NCI-H1092 treated with DMSO at 0.1 percent for 48 hours (cell line): ENCODE results near the gene GBF1.
A peak's percentile ranks its signal among the peaks of the same experiment; 100 is the strongest.
"Not testable (repeated sequence)": the region's sequence is repeated elsewhere in the genome, so short reads cannot be mapped to it uniquely, and the experiment has no call there.

Experiments
- DNase-seq: peaks from one replicate; lab custom pipeline; 2025; lab: John Stamatoyannopoulos, UW

The GBF1 gene

DNA sequence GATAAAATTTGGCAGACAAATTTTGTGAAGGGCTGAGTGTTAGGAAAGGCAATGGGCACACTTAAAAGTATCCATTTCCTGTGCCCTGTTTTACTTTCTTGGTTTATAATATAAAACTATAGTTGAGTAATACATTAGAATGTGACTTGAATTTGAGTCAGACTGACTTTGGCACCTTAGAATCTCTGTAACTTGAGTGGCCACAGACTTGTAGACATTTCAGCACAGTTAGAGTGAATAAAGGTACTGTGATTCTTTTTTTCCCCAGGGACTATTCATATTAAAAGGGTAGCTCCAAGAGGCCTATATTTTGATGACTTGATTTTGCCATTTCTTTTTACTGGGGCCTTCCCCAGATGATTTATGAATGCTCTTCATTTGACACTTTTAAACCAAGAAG, 22.4 kb downstream of the GBF1 start:
- DNase-seq = no peak

DNA sequence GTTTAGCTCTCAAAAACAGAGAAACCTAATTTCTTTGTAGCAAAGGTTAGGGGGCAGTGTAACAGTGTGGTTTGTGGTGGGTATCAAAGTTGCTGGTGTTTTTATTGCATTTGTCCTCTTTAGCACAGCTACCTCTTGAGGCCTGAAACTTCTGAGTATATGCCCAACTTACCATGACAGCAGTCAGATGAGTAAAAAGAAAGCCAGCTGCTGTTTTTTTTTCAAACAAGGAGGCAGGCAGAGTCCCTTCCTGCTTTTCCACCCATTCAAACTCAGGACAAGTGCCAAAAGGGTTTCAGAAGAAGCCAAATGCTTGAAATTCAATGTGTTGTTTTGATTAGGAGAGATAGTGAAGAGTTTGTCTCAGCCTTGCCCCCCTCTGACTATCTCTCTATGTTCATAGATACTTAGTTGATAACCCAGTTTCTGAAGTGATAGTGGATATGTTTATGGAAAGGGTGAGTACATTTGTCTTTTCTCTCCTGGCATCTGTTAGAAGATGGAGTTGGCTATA, 23.1 kb downstream of the GBF1 start:
- no peak for DNase-seq

DNA sequence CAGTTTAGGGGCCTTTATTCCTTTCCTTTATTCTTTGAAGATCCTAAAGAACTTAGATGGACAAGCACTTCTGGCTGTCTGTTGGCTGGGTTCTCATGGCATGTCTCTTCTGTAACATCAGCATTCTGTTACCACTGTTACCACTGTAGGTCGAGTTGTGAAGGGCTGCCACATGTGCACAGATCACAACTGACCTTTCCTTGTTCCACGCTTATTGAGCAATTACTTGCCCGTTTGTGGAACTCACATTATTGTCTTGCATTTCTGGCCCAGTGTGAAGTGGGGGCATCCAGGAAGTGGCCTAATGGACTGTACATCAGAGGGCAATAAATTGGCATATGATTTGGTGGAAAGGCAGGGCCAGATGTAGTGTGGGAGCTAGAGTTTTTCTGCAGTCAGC, 23.7 kb downstream of the GBF1 start:
- DNase-seq = no peak

DNA sequence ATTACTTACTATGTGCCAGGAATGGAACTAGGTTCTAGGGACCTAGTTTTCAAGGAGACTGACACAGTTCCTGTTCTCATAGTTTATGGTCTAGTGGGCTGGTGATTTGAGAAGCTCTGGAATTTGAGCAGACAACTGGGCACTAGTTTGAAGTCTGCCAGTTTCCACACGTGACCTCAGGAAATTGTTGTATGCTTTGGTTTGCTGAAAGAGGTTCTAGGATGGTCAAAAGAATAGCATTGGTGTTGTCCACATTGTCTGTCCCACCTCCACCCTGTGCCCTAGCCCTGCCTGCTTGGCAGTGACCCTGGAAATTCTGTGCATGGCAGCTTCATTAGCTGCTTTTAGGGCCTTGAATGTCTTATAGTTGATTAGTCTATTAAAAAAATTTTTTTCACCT, 28.7 kb downstream of the GBF1 start:
- DNase-seq = no peak

DNA sequence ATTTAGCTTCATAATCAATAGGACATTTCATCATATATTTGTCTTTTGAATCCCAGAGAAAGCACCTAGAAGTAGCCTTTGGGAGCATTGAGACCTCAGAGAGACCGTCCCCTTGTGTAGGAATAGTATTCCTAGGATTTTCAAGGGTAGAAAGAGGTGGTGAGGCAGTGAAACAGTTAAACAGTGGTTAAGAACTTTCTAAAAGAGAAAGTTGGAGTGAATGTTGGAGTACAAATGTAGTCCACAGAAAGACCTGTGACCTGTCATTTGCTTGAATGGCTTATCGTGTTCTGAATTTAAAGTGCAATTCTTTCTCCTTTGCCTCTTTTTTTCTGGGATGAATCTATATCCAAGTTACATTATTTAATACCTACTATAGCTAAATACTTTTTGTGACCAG, 30.0 kb downstream of the GBF1 start:
- no peak for DNase-seq

DNA sequence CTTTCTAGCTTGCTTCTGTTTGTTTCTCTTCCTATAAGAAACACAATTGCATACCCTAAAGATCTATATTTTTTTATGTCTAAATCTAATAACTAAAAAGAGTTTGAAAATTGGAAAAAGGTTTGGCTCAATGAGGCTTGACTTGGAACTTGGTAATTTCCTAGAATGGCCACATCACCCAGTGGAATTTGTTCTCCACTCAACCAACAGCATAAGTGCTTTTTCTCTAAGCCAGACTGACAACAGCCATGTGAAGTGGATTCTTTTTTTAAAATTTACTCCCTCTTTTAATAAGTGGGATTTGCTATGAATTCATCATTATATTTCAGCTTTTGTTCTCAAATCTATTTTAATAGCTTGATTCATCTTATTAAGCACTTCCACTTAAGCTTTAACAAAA, 33.8 kb downstream of the GBF1 start:
- no peak for DNase-seq

DNA sequence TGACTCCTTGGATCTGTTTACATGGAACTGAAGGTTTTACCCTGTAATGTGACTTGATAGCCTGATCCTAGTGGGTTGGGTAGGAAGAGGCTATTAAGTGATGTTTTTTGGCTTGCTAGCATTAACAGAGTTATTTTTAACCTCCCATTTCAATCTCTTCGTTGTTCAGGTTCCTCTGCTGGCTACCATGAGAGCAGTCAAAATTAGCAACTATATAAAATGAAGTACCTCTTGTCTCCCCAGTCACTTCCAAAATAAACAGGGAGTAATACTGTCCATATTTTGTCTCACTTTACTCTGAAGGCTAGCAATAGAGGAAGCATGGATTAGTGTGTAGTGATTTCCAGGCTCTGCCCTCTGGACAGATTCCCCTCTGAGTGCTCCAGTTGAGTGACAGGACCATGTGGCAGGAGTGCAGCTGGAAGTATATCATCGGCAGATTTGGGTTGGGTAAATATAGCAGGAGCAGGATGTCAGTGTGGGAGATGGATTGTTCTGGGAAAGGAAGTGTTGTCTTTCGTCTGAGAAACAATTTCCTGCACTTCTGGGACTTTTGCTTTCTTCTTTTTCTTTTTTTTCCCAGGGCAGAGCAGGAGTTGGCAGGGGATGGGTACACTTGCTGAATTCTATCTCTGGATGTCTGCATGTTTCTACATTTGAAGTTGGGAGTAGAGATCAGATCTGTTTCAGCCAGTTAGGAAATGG, 35.2 kb downstream of the GBF1 start:
- peak; percentile 53 for DNase-seq

DNA sequence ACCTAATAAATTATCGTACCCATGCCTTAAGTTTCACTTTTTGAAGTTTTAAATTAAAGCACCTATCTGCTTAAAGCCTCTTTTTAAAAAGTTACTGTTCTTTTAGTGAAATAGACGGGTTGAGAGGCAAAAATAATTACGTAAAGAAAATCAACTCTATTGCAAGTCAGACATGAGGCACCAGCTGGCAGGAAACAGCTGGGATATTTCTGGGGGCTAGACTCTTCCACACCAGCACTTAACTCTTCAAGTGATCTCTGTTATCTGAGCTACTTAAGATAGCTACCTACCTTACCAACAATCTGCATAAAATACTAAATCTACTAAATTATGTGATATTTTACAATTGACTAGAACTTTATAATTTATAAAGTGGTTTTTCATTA, 35.8 kb downstream of the GBF1 start:
- no peak for DNase-seq

DNA sequence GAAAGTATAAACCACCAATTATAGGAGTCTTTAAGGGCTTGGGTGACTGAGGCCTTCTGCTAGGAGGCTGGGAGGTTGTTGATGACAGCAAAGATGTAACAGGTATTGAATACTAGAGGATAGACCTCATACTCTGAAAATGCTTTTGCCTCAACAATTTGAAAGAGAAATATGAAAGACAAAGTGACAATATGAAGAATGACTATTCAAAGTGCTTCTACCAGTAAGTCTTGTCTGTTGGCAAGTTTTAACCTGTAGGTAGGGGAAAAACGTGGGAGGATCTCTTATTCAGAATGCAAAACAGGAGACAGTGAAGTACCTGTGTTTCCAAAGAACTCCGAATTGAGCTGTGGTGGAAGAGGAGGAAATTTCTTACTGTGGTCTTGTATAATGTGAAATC, 38.2 kb downstream of the GBF1 start:
- DNase-seq = no peak

DNA sequence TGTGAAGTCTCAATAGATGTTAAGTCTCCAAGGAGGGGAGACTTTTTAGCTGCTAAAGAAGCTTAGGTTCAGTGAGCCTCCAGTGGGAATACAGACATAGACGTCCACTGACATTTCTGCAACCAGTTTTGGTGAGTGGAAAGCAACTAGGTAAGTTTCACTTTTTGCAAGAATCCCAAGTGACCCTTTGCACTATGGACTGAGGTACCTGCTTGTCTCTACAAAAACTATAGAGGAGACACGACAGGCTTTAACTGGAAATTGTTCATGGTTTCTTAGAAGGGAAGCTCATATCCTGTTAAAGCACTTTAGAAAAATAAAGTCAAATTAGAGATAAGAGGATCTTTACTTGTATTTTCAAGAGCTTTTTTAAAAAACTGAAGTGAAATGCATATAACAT, 38.6 kb downstream of the GBF1 start:
- DNase-seq = no peak

DNA sequence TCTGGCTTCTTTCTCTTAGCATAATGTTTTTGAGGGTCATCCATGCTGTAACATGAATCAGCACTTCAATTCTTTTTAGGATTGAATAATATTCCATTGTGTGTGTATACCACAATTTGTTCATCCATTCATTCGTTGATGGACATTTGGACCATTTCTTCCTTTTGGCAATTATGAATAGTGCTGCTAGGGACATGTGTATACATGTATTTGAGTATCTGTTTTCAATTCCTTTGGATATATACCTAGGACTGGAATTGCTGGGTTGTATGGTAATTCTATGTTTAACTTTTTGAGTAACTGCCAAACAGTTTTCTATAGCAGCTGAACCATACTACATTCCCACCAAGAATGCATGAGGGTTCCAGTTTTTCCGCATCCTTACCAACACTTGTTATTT, 39.2 kb downstream of the GBF1 start:
- no peak for DNase-seq

DNA sequence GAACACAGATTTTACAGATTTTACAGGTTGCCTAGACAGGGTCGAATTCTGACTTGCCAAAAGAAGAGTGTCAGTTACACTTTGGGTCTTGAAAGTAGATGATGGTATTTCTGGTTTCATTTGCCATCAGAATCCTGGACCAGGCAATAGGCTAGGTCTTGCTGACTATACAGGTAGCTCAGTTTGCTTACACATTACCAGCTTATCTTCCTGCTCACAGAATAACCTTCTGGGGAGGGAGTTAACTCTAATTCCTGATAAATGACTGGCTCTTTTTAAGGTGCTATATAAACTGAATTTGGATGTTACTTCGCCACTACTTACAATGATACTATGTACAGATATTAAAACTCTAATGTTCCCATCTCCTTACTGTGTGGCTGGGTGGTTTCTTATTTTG, 39.8 kb downstream of the GBF1 start:
- DNase-seq = no peak

DNA sequence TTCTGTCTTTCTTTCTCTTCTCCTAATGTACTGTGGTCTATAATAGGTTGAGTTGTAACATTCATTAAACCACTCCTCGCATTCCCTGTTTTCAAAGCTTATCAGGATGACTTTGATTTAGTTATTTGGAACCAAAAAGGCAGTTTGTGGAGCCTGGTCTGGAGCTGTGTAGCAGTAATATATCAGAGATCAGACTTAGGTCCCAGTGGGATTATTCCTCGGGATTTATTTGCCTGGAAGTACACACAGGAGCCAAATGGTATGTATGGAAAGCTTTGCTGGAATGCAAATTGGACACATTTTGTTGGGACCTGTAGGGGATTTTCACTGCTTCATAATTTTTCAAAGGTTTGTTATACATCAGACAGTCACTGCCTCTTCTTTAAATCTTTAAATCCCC, 40.9 kb downstream of the GBF1 start:
- DNase-seq = no peak

DNA sequence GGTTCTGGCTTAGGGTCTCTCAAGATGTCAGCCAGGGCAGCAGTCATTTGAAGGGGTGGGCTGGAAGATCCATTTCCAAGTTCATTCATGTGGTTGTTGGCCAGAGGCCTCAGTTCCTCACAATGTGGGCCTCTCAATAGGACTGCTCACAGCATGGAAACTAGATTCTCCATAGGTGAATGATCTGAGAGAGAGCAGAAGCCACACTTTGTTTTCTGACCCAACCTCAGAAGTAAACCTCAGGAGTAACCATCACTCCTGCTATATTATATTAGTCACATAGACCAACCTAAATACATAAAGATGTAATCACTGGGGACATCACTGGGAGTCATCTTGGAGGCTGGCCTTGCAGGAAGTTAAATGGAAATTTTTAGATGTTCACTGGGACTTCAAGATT, 42.2 kb downstream of the GBF1 start:
- DNase-seq = no peak

DNA sequence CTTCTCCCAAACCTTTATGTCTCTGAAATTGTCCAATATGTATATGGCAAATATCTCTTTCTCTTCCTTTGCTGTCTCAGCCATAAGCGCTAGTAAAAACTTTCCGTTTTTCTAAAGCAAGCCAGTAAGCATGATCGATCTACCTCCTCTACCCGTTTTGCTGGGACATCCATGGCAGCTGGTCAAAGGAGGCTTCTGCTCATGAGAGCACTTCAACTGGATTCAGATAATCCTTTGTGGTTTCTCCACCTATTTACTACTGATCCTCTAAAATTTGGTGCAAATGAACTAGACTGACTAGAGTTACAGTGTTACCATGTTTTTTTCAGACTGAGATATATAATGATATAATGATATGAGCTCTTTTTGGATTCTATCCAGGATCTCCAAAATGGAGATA, 42.7 kb downstream of the GBF1 start:
- no peak for DNase-seq

DNA sequence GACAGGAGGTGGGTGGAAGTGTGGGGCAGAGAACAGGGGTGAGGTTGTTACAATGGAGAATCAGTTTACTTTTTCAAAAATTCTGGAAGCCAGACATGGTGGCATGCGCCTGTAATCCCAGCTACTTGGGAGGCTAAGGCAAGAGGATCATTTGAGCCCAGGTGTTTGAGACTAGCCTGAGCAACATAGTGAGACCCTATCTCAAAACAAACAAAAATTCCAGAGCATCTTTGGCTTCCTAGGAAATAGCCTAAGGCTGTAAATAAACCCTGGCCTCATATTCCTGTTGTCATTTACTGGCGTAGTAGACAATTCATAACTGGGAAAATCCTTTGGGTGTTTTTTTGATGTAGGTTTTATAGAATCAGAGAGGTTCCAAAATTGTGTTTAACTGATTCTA, 44.0 kb downstream of the GBF1 start:
- no peak for DNase-seq

DNA sequence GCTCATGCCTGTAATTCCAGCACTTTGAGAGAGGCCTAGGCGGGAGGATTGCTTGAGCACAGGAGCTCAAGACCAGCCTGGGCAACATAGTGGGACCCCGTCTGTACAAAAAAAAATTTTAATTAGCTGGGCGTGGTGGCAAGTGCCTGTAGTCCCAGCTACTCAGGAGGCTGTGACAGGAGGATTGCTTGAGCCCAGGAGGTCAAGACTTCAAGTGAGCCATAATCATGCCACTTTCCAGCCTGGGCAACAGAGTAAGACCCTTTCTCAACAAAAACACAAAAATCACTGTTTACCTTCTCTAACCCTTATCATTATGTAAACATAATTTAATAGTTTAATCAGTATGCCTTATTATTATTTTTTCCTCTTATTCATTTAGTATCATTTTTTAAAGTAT, 44.5 kb downstream of the GBF1 start:
- no peak for DNase-seq

DNA sequence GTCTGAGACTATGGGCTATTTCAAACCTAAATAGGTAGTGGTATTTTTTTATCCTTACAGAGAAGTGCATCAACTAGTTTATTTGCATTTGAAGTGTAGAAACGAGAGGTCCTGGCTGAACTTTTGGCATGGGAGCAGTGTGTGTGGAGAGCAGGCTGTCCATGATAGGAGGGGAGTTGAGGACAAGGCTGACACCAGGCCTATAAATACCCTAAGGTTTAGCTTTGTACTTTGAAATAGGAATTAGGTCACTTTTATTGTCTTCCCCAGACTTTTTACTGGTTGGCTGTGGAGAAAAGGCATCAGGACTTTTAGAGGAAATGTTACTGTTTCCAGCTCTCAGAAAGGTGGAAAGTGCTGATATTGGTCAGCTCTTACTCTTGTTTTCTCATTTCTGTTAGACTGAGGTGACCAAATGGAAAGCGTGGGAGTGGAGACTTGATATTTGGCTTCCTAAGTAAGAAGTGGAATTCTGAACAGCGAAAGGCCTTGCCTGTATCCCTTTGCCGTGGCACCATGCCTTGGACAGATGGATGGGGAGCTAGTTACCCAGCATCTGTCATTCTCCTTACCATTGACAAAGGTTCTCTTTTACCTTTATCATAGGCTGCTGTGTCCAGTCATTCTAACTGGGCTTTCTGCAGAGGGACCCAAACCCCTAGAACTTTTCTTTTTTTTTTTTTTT, 46.0 kb downstream of the GBF1 start:
- no peak for DNase-seq

DNA sequence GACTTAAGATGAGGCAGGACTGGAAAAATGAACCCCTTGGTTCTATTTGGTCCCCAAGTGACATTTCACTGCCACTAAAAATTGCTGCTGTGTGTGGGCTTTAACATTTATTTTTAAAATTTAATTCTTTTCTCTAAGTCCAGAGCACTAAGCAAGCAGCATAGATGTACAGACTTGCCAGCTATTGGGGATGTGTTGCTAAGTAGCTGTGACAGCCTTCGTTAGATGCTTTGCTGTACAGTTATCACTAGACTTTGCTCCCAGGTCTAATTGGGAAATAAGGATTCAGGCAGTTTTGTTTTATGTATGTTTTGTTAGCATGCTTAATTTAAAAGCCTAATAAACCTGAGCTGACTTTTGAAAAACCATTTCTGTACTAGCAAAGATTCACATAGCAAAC, 51.8 kb downstream of the GBF1 start:
- DNase-seq = no peak

DNA sequence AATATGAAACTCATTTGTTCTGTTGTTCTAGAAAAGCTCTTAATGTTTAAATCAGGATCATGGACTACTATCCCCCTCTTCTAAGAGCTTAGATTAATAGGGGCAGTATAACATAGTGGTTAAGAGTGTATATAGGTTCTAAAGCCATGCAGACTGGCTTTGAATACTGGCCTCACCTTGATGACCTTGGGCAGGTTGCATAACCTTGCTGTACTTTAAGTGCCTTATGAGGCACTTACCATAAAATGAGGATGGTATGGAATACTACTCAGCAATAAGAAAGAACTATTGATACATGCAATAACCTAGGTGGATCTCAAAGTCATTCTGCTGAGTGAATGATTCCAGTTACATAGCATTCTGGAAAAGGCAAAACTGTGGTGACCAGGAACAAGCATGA, 53.6 kb downstream of the GBF1 start:
- DNase-seq = no peak

DNA sequence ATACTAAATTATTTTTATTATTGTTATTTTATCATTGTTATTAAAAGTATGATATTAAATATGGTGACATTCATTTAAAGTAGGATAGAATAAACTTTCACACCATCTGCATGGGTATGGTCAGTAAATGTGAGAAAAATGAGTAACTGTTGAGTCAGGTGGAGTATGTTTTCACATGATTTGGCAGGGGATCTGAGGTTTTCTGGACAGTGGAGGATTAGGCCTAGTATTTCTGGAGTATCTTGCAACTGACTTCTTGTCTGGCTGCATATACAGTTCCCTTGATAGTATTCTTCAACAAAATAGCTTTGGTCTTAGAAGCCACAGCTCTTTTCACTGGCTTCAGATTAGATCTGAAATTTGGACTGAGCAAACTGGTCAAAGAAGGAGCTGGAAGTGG, 54.5 kb downstream of the GBF1 start:
- DNase-seq = no peak

DNA sequence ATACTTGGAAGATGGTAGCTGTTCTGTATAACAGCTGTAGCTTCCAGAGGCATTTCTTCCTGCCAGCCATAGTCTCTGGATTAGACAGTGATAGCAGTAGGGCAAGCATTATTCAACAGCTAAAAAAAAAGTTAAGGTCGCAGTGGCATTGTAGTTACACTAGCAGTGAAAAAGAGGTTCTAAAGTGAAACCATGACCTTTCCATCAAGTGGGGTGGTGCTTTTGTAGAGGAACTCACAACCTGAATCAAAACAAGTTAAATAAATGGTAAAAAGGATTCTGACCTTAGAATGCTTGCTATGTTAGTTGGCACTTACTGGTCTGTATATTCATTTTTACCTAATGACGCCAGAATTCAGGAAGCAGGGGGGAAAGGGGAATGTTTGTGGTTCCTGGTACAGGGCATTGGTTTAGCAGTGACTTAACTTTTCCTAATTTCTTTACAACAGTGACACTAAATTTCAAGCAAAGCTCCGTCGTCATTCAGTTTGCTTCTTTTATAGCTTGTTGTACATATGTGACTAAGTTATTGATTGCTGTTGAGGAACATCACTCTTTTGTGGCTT, 55.0 kb downstream of the GBF1 start:
- DNase-seq = no peak

DNA sequence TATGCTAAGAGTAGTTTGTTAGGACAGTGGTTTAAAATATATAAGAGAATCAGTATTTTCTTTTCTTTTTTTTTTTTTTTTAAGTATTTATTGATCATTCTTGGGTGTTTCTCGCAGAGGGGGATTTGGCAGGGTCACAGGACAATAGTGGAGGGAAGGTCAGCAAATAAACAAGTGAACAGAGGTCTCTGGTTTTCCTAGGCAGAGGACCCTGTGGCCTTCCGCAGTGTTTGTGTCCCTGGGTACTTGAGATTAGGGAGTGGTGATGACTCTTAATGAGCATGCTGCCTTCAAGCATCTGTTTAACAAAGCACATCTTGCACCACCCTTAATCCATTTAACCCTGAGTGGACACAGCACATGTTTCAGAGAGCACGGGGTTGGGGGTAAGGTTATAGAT, 55.6 kb downstream of the GBF1 start:
- DNase-seq = not testable (repeated sequence)

DNA sequence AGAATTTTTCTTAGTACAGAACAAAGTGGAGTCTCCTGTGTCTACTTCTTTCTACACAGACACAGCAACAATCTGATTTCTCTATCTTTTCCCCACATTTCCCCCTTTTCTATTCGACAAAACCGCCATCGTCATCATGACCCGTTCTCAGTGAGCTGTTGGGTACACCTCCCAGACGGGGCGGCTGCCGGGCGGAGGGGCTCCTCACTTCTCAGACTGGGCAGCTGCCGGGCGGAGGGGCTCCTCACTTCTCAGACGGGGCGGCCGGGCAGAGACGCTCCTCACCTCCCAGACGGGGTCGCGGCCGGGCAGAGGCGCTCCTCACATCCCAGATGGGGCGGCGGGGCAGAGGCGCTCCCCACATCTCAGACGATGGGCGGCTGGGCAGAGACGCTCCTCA, 56.0 kb downstream of the GBF1 start:
- DNase-seq = not testable (repeated sequence)
